MM.1S (cell line): Measurements from ENCODE around the gene CCDC138.

Experiments used
- CTCF ChIP-seq: fragments of 300-600 bp; sonication (generic); IDR thresholded peaks from 2 replicates; pipeline ENCODE4 v1.5.1; 2016; ENCODE audit warnings: antibody characterized with exemption, low read length, mixed read lengths
- EZH2 ChIP-seq: fragments of 300-600 bp; sonication (generic); optimal IDR thresholded peaks from 2 replicates; pipeline ENCODE3; 2017; ENCODE audit warnings: low read depth, mild to moderate bottlenecking, antibody characterized with exemption, low read length, mixed read lengths

- TF ChIP-seq CTCF (no peak), EZH2 (no peak)
These were observed 48.0 kb downstream of the CCDC138 start for GRCh38 chr2:108834620-108835019.
